GM21360 (cell line): ENCODE measurements around the gene SLC35F1.

ENCODE experiments used
- ATAC-seq: cut with Tn5 transposase; IDR thresholded peaks from one replicate; pipeline ENCODE4 v1.9.1; 2021; ENCODE audit warnings: mild to moderate bottlenecking, moderate library complexity; ENCODE audit not compliant: unreplicated experiment

Gene SLC35F1

DNA sequence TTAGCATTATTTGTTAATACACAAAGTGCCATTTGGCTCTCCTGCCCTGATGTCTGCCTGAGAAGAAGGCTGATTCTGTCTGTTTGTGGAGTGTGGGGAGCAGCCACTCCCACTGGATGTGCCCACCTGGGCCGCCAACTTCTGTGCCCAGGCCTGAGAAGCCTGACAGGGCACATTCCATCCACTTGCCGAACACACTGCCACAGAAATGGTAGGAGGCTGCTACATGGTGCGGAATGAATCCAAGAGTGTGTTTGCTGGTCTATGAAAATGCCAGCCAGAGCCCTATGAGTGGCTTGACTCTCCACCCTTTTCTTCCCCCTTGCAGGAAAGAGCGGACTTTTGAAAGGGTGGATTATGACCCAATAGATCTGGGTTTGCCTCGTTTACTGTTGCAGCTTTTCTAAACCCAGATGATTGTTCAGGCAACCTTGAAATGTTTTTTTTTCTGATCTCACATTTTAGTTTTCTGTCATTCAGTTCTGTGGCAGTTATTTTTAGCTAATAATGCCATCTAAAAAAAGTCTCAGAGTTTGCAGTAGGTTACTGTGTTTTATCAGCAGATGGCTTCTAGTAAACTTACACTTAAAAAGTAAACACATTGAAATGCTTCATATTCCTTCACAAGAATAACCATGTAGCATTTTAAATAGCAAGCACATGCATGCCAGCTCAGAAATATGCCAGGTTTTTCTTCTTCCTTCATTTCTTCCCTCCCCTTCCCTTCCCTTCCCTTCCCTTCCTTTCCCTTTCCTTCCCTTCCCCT is 196.5 kb downstream of the SLC35F1 start:
- ATAC-seq: no peak

DNA sequence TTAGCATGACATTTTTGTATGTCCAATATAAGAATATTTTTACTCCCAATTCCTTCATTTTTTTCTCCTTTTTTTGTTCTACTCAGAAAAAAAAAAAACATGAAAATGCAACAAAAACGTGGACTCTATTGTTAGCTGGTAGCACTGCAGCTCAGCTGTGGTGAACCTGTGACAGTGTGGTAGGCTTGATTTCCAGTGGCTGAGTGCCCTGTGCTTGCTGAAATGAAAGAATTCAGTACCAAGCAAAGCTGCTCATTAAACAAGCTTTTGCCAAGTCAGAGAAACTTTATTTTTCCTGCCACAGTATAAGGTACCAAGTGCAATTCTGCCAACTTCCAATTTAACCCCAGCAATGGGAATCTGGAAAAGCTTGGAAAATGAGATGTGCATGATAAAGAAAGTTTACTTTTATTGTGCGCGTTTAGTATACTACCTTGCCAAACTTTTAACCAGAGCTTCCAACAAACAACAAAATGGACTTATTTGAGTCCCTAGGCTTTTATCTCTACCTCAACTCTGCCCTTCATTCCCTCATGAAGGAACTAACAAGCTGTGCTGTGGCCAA is 215.2 kb downstream of the SLC35F1 start:
- no peak for ATAC-seq

DNA sequence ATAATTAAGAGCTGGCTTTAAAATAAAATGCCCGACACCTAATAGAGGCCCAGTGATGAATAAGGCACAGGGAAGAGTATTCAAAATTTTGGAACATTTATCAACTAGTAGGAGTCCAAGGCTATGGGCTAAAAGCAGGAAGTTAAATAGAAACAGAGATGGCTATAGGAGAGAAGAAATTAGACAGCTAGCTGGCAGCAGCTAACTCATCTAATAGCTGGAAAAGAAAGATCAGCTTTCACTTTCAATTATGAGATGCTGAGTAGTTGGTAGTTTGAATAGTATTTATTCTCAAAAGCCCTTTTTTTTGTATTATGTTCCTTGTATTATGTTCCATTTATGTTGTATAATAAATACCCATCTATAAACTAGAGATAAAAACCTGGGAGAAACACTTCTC is 215.7 kb downstream of the SLC35F1 start:
- no peak for ATAC-seq

DNA sequence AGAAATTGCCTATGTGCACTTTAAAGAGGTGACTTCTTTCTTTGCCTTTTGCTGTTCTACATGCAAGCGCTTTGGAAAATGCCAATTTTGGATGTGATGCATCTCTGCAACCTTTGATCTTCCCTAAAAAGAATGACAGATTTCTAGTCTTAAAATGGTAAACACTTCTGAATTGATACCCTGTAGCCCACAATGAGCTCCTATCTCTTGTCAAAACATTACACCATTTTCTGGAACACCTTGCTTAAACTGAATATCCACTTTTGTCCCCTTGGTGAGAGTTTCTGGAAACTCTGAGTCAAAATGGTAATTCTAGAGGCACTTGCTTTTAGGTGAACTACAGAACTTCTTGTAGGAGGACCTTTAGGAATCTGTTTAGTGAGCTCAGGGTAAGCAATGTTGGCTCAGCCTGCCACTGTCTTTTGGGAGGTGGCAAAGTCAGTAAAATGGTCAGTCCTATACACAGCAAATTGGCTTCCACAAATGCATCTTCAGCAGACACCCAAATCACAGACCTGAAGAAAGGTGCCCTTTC is 216.5 kb downstream of the SLC35F1 start:
- no peak for ATAC-seq

DNA sequence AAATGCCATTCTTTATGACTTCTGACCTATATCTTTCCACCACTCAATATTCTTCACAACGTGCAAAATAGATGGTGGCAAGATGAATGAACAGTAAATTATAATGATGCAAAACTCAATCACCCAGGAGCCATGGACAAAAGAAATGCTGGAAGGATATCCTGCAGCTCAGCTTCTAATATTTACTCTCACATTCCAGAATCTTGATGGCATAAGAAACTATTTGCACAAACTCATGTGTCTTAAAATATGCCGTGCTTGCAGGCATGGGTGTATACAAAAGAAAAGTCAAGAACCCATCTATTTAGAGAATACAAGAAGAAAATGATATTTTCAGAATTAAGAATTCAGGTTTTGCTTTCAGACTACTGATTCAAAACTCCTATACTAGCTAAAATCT is 217.8 kb downstream of the SLC35F1 start:
- no peak for ATAC-seq

DNA sequence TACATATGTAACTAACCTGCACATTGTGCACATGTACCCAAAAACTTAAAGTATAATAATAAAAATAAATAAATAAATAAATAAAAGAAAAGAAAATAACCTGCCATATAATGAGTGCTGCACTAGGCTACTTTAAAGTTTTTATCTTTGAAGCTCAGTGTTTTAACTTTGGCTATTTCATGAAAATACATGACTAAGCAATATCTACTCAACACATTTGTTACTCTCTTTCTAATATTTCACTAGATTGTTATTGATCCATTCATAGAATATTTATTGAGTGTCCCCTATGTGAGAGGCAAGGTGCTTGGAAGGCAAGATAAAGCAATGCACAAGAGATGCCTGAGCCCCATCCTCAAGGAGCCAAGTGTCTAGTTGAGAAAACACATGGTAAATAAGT is 221.7 kb downstream of the SLC35F1 start:
- ATAC-seq: no peak

DNA sequence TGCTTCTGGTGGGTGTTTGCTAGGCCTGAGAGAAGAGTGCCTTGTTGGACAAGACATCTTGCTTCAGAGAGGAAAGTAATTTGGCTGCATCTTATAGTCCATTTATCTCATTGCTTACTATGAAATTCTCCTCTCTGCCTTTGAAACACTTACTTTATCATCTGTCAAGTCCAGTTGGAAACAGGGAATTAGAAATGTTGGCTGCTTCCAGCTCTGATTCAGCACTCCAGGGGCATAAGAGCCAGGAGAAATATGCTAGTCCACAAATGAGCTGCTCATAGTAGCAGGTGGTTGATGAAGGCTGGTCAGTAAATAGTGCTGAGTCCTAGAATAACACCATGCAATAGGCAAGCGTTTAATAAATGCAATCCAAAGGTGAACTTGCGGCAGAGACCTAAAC is 227.1 kb downstream of the SLC35F1 start:
- no peak for ATAC-seq

DNA sequence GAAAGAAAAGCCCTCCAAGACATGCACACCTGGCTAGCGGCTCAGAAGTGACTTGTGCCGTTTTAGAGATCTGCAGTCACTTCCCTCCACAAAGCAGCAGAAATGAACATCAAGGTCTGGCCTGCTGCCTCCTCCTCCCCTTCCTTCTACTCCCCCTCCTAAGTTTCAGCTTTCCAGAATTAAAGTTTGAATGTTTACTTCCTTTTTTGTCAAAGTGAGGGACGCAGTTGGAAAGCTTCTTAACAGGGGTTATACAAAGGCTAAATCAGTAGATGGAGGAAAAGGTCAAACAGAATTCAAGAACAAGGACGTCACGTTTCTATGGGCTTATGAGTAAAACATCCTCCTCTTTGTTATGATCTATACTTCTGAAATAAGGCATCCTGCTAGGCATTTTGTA is 227.7 kb downstream of the SLC35F1 start:
- no peak for ATAC-seq

DNA sequence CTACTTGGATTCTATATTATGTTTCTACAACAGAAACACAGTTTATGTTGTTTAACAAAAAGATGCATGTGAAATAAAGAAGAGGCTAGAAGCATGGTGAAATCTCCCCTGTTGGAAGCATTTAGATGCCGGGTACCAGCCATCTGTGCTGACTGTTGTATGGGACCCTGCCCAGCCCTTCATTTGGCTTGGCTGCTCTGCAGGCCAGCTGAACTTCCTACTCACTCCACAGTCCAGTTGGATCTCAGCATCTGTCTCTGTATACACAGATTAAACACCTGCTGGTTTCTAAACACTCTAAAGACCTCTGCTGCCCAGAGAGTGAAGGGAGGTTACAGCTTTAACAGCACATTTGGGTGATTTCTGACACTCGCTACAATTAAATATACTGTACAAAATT is 228.3 kb downstream of the SLC35F1 start:
- ATAC-seq: no peak

DNA sequence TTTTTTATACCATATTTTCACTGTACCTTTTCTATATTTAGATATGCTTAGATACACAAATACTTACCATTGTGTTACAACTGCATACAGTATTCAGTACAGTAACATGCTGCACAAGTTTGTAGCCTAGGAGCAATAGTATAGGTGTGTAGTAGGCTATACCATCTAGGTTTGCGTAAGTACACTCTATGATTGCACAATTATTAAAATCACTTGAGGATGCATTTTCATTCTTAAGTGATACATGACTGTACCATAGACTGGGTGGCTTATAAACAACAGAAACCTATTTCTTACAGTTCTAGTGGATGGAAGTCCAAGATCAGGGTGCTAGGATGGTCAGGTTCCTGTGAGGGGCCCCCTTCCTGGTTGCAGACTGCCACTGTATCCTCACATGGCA is 234.1 kb downstream of the SLC35F1 start:
- no peak for ATAC-seq

DNA sequence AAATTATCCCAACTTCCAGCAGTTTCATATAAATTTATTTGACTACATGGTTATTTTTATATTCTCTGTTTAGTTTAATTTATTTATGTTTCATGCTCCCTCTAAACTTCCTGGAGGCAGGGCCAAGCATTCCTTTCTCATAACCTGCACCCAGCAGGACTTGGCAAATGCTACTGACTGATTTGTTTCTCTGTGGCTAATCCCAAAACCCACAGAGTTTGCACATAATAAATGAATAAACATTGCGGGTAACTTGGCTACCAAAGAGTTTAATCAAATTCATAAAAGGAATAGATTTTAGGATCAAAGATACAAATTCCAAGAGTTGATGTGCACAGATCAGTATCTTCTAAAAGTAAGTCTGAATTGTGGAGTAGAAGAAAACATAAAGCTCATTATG is 239.5 kb downstream of the SLC35F1 start:
- ATAC-seq: no peak

DNA sequence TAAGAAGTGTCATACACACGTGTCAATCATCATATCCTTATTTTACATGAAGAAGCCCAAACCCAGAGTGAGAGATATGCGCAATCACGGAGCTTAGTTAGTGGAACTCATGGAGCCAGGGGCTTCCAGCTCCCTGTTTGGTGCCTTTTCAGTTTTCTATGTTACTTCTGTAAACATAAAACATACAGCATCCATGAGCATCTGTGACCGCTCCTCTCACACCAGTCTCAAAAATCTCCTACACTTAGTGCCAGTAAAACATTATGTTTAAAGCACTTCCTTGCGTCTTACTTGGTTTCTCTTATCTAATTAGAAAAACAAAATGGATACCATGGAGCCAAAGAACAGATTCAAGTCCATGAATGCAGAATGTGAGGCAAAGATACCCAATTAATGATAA is 240.4 kb downstream of the SLC35F1 start:
- no peak for ATAC-seq

DNA sequence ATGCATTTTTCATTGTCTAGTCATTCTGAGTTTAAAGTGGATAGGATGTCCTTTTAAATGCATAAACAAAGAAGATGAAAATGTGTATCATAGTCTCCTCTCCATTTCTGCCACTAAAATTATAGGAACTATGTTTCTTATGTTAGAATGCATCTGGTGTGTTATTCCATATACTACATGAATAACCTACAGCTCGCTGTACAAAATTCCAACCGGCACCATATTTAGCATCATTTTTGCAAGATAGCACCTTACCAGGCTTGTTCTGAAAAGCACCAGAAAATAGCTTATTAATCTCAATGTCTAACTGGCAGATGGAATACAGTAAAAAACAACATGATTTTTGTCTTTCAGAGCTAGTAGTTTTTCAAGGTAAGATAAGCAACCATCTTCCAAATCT is 241.5 kb downstream of the SLC35F1 start:
- no peak for ATAC-seq

DNA sequence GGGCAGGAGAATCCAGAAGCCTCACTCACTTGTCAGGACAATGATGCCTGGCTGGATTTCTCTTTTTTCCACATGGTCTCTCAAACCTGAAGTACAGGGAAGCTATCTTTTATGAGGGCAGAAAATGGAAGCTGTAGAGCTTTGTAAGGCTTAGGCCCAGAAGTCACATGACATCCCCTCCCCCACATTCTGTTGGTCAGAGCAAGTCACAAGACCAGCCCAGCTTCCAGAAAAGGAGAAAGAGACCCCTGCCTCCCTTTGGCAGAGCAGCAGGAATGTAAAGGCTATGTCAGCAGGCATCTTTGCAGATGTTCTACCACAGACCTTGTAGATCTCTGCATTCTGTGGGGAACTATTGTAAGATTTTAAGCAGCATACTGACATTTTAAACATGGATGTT is 245.5 kb downstream of the SLC35F1 start:
- no peak for ATAC-seq

DNA sequence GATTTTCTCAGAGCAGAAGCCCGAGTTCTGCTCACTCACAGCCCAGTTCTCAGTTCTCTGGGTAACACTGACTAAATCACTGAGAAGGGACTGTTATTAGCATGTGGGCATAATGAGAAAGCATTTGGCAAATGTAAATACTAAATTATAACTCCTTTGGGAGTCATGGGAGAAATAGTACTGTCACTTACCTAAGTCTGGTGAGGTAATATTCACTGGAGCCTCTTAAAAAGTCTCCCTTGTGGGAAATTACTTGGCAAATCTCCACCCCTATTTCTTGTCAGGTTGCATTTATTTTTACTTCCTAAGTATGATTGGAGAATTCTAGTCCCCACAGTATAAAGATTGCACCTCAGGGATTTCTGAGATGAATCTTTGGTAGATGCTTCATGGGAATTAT is 254.3 kb downstream of the SLC35F1 start:
- ATAC-seq: no peak

DNA sequence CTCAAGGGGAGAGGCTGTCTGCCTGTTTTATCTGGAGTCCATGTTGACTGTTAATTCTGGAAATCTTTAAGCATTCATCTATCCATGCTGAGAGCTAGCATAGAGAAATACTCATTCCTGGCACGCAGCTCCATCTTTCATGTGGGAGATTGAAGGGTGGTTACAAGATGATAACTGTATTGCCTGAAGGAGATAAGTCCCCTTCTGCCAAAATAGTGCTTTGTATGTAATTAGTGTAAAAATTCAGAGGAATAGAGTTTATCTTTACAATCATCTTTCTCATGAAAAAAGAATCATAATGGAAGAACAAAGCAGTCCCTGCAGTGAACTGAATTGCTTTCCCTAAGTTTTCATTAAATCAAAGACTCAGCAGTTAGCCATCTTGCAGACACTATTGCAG is 256.5 kb downstream of the SLC35F1 start:
- no peak for ATAC-seq

DNA sequence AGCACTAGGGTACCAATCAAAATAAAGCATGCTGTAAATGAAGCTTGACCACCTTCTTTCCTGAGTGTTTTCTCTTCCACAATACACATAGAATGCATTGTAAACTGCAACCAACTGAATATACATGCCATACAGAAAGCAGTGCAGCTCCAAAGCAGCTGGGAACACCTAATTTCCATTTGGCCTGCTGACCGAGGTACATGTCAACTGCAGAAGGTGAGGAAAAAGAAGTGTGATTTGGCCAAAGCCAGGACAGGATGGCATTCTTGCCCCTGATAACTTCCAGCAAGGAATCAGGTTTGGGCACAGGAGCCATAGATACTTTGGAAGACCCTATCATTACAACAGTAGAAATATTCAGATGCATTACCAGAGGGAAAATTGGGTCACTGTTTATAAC is 258.4 kb downstream of the SLC35F1 start:
- no peak for ATAC-seq

DNA sequence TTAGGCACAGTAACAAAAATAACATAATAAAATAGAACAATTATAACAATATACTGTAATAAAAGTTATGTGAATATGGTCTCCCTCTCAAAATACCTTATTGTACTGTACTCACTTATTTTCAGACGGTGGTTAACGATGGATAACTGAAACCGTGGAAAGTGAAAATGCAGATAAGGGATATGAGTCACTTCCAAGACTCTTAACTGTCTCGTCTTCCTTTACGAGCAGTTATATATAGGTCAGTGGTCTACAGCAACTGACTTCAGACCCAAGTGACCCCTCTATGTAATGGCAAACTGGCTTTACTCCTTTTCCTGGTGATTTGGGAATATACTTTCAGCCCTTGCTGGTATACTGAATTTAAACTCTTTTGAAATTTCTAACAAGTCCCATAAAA is 261.4 kb downstream of the SLC35F1 start:
- no peak for ATAC-seq

DNA sequence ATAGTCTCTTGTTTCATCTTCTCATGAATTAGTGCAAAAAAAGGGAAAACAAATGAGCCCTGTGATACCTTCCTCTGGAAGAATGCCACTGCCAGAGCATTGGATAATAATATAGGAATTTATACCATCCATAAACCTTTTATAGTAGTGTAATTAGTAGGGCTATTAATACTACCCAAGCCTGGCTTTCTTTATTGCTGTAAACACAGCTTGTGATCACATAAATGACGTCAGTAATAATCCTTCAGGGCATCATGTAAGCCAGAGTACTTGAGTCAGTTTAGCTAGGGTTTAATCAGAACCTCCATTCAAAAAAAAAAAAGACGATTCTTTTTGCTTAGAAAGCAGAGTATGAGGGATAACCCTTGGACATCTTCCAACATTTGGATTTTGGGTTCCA is 264.8 kb downstream of the SLC35F1 start:
- no peak for ATAC-seq

DNA sequence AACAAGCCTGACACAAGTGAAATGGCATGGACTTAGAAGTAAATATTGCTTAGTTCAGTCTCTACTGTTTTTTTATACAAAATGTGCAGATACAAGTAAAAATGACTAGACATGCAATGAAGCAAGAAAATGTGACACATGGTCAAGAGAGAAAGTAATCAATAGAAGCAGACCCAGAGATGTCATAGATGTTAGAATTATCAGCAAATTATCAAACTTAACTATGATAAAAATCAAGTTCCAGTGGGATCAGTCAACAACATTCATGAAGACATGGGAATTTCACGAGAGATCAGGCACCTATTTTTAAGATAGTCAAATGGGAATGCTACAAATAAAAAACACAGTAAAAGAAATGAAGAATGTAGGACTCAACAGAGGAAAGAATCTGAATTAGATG is 267.0 kb downstream of the SLC35F1 start:
- no peak for ATAC-seq

DNA sequence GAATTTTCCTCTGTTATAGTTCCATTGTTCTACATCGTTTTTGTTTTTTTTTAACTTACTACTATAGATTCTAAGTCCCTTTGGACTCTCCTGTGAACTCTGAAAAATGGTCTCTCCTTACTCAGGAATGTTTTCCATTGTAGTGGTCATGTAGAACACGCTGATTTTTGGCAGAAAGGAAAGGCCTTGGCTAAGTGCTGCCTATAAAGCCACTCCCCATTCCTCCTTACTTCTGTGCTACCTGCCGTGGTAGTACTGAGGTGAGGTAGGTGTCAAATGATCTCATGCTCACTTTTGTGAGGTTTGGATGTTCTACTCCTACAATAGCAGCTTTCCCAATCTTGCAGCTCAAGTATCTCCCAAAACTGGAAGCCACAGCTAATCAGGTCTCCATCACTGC is 270.7 kb downstream of the SLC35F1 start:
- no peak for ATAC-seq

DNA sequence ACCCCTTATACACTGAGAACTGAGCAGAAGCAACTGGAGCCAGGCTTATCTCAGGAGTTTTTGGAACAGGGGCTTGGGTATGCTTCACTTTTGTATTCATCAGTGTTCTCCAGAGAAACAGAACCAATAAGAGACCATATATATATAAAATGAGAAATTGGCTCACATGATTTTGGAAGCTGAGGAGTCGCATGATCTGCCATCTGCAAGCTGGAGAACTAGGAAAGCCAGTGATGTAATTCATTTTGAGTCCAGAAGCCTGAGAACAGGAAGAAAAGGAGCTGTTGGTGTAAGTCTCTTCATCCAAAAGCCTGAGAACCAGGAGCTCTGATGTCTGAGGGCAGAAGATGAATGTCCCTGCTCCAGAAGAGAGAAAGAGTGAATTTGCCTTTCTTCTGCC is 272.0 kb downstream of the SLC35F1 start:
- no peak for ATAC-seq
